Small intestine (tissue), 7 donors: ENCODE measurements around the gene PEX11G. TPM values are rescaled to one million over a fixed set of nuclear protein-coding genes. Genes with fewer than 3 reads are reported as not detected.

Experiments
- DNase-seq, 2 donors: peaks; one replicate each; pipeline versions ENCODE4 v3.0.0 to v3.0.0-alpha.2; 2013
- FAIRE-seq: peaks from 2 replicates; lab custom pipeline; 2012; peaks lifted over from hg19 to GRCh38; lab: Jason Lieb, UNC
- H3K27ac ChIP-seq, 3 donors: one replicate each; pipeline ENCODE4 v1.5.1; 2013; ENCODE audit warnings: low read length in 2 of 3, mild to moderate bottlenecking in 2 of 3, control low read depth in 1 of 3, inconsistent platforms in 1 of 3, low read depth in 1 of 3, moderate library complexity in 1 of 3
- H3K27me3 ChIP-seq, 3 donors: one replicate each; pipeline ENCODE4 v1.6.1; 2013; ENCODE audit warnings: low read length in 3 of 3, inconsistent platforms in 1 of 3; ENCODE audit not compliant: control insufficient read depth in 3 of 3, insufficient read depth in 3 of 3
- H3K36me3 ChIP-seq, 3 donors: one replicate each; pipeline ENCODE4 v1.6.1; 2013; ENCODE audit warnings: low read length in 3 of 3, inconsistent platforms in 1 of 3, low read depth in 1 of 3, mild to moderate bottlenecking in 1 of 3, moderate library complexity in 1 of 3; ENCODE audit not compliant: control insufficient read depth in 3 of 3, insufficient read depth in 2 of 3
- H3K4me1 ChIP-seq, 3 donors: one replicate each; pipeline ENCODE4 v1.6.1; 2013; ENCODE audit warnings: low read length in 2 of 3, inconsistent platforms in 1 of 3, low read depth in 1 of 3, mild to moderate bottlenecking in 1 of 3, moderate library complexity in 1 of 3; ENCODE audit not compliant: control insufficient read depth in 3 of 3, insufficient read depth in 2 of 3
- H3K4me3 ChIP-seq, 3 donors: one replicate each; pipeline ENCODE4 v1.5.1; 2013; ENCODE audit warnings: low read length in 3 of 3, control low read depth in 1 of 3, inconsistent platforms in 1 of 3, low read depth in 1 of 3, mild to moderate bottlenecking in 1 of 3, moderate library complexity in 1 of 3
- H3K9me3 ChIP-seq, 2 donors: one replicate each; pipeline ENCODE4 v1.6.1; 2013; ENCODE audit warnings: low read depth in 1 of 2, low read length in 1 of 2; ENCODE audit not compliant: control insufficient read depth in 2 of 2, insufficient read depth in 1 of 2
- WGBS, 3 donors: extraction: QIAGEN DNeasy Blood & Tissue Kit; methylation state at CpG; one replicate each; pipeline ENCODE4 v1.1.7; 2013; 5-methylcytosine and 5-hydroxymethylcytosine counted together
- polyA plus RNA-seq, 4 donors: library from polyadenylated mRNA; stranded (reverse) in 3 of 4; unstranded in 1 of 4; fragments of 200-250 nt in 3 of 4; fragments of 120-200 nt in 1 of 4; gene quantifications; one replicate each; pipeline versions ENCODE4 v1.2.1 to v1.2.3, GENCODE V29; 2013
- donor health status: healthy with polysubstance abuse.
- donor health status: control.
- donor health status: control.
- donor health status: Bipolar disorder and iron deficiency.
- donor health status: healthy.

Gene PEX11G
- polyA plus RNA-seq, 4 donors: 9.2 to 19.9 (median 14.4) TPM

DNA sequence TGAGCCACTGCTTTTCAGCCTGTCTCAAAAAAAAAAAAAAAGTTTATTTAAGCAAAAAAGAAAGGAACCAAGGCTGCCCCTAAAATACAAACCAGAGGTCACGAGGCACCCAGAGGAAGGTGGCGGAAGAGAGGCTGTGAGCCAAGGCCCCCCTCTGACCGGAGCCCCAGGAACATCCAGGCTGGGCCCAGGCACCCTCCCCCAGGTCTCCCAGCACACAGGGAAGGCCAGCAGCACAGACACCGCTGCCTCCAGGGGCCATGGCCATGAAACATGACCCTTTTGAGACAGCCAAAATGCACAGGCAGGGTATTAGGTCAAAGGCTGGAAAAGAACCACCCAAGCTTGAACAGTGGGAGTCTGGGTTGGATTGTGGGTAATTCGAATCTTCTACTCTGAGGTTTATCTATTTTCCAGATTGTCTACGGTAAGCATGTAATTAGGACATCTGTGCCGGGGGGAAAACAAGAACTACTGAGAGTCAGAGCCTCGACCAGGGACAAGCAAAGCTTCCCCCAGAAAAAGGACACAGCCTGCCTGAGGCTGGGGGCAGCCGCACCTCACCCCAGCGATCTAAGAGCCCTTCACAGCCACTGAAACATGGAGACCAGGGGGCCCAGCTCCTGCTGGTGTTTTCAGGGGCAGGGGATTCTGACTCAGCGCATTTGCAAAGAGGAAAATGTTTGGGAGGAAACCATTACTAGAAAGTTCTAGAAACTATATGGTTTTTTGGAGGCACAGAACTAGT is 8.4 kb downstream of the PEX11G start:
- peak overlapping the region in 1 of 3 donors; percentile 49 for H3K27ac ChIP-seq
- WGBS, 3 donors: 75 to 85% (median 83%) methylated on average over 11 of the region's 11 CpGs
- H3K9me3 ChIP-seq: no peaks in the 10 kb centered on the region
- peaks cover 0 to 17% (median 4%) of the 10 kb centered on the region in 3 donors for H3K4me1 ChIP-seq
- peaks cover 0 to 31% (median 0%) of the 10 kb centered on the region in 3 donors for H3K36me3 ChIP-seq
- FAIRE-seq (no peak), DNase-seq (no peak)
- H3K4me3 ChIP-seq: no peak overlapping the region
- no peaks in the 10 kb centered on the region for H3K27me3 ChIP-seq

DNA sequence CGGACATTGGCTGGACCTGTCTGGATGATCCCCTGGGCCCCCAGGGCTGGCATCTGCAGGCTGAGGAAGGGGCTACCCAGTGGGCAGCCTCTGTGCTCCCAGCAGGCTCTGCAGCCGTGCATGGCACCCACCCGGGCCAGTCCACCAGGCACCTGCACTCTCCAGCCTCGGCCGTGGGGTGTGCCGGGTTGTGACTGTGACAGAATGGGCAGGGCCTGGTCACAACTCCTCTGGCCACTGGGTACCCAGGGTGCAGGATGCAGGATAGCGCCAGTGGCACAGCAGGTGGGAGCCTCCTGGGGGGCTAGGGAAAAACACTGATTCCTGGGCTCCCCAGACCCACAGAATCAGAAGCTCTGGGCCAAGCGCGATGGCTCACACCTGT is 10.0 kb downstream of the PEX11G start:
- Histone ChIP-seq H3K9me3 (no peaks in the 10 kb centered on the region), H3K4me3 (no peak overlapping the region), H3K27me3 (no peaks in the 10 kb centered on the region), H3K4me1 (peaks cover 0 to 11% (median 4%) of the 10 kb centered on the region in 3 donors), H3K27ac (no peak overlapping the region), H3K36me3 (peaks cover 0 to 27% (median 0%) of the 10 kb centered on the region in 3 donors)
- 81 to 90% (median 88%) methylated on average over 9 of the region's 9 CpGs for WGBS, 3 donors
- FAIRE-seq (no peak), DNase-seq (no peak)

DNA sequence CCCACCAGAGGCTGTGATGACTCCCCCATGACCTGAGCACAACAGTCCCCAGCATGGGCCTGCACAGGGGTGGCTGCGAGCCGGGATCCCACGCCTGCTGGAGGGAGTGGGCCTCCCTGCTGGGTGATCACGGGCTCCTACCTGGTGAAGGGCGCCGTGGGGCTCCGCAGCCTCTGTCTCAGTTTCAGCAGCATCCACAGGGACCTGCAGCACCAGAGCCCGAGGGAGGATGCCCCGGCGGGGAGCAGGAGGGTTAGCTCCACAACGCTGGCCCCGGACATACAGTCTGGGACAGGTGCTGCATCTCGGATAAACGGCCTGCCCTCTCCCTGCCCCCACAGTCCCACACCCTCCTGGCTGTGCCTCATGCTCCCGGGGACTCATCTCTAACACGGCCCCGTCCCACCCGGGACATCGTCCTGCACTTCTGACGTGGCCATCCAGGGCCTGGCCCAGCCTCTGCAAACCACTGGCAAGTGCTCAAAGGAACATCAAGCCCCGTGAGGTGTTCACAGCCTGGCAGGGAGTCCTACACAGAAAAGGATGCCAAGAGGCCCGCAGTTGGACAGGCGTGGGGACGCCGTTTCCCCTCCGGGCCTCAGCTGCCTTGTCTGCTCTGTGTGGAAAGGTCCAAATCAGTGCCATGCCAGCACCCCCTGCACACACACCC is 10.5 kb downstream of the PEX11G start:
- no peak overlapping the region for H3K4me3 ChIP-seq
- H3K27me3 ChIP-seq: no peaks in the 10 kb centered on the region
- 76 to 79% (median 78%) methylated on average over 24 to 26 of the region's 26 CpGs for WGBS, 3 donors
- H3K27ac ChIP-seq: no peak overlapping the region
- DNase-seq (no peak), FAIRE-seq (no peak)
- peaks cover 0 to 26% (median 0%) of the 10 kb centered on the region in 3 donors for H3K36me3 ChIP-seq
- no peaks in the 10 kb centered on the region for H3K9me3 ChIP-seq
- H3K4me1 ChIP-seq: peaks cover 0 to 6% (median 2%) of the 10 kb centered on the region in 3 donors

DNA sequence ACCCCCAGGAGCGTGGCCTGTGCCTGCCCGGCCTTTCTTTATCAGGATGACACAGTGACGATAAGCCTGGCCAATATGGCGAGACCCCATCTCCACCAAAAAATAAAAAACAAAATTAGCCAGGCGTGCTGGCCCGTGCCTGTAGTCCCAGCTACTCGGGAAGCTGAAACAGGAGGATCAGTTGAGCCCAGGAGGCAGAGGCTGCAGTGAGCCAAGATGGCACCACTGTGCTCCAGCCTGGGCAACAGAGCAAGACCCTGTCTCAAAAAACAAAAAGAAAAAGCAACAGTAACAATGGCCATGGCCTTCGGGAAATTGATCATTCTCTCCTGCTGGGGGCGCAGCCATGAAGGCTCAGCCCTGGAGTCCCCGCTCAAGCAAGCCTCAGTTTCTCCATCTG is 11.1 kb downstream of the PEX11G start:
- Histone ChIP-seq H3K27me3 (no peaks in the 10 kb centered on the region), H3K4me1 (peaks cover 0 to 3% (median 0%) of the 10 kb centered on the region in 3 donors), H3K36me3 (peaks cover 0 to 31% (median 0%) of the 10 kb centered on the region in 3 donors), H3K9me3 (no peaks in the 10 kb centered on the region), H3K4me3 (no peak overlapping the region), H3K27ac (no peak overlapping the region)
- DNase-seq: no peak
- 83 to 91% (median 89%) methylated on average over 10 of the region's 10 CpGs for WGBS, 3 donors
- FAIRE-seq: no peak

DNA sequence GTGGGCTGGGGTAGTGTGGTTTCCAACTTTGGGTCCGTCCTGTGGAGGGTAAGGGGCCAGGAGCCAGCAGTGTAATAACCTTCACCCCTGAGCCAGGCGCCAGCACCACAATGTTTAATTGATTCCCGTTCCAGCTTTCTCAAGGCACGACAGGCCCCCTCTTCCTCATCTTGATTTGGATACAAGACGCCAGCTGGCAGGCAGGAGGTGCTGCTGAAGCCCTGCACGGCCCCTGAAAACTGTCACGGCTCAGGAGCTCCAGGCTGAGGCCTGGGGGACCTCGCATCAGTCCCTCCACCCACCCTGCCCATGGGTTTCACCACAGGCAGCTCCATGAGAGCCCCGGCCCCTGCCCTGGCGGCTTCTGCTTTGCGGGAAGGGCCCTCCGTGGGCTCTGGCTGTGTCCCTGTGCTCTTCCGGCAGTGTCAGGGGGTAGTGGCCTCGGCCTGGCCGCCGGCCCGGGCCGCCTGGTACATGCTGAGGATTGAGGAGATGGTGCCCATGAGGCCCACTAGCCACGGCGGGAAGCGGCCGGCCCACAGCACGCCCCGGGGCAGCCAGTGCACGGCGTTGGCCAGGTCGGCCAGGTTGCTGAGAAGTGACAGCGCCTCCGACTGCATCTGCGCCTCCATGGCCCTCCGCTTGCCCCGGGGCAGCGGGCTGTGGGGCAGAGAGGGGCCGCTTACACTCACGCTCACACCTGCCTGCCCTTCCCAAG is 11.9 kb downstream of the PEX11G start:
- 80 to 92% (median 84%) methylated on average over 23 to 35 of the region's 35 CpGs for WGBS, 3 donors
- Histone ChIP-seq H3K9me3 (no peaks in the 10 kb centered on the region), H3K27ac (no peak overlapping the region), H3K27me3 (no peaks in the 10 kb centered on the region), H3K4me3 (no peak overlapping the region), H3K36me3 (peaks cover 0 to 31% (median 1%) of the 10 kb centered on the region in 3 donors), H3K4me1 (no peaks in the 10 kb centered on the region)
- no peak for DNase-seq
- FAIRE-seq: no peak

DNA sequence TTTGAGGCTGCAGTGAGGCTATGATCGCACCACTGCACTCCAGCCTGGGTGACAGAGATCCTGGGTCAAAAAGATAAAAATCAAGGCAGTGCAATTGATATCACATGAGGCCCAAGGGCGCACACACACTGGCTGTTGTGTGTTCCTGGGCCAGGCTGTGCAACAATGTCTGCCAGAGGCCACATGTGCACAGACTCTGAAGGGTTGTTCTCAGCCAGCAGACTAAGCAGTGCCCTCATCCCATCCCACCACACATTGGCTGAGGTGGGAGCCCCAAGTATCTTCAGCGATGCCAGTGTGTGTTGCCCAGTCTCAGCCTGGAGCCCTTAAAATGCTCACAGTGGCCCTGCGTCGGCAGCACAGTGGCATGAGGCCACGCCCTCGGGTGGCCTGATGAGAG is 12.6 kb downstream of the PEX11G start:
- no peaks in the 10 kb centered on the region for H3K27me3 ChIP-seq
- no peaks in the 10 kb centered on the region for H3K9me3 ChIP-seq
- no peak overlapping the region for H3K4me3 ChIP-seq
- peaks cover 0 to 35% (median 3%) of the 10 kb centered on the region in 3 donors for H3K36me3 ChIP-seq
- DNase-seq: no peak
- 67 to 72% (median 71%) methylated on average over 7 of the region's 7 CpGs for WGBS, 3 donors
- no peak overlapping the region for H3K27ac ChIP-seq
- H3K4me1 ChIP-seq: no peaks in the 10 kb centered on the region
- no peak for FAIRE-seq

DNA sequence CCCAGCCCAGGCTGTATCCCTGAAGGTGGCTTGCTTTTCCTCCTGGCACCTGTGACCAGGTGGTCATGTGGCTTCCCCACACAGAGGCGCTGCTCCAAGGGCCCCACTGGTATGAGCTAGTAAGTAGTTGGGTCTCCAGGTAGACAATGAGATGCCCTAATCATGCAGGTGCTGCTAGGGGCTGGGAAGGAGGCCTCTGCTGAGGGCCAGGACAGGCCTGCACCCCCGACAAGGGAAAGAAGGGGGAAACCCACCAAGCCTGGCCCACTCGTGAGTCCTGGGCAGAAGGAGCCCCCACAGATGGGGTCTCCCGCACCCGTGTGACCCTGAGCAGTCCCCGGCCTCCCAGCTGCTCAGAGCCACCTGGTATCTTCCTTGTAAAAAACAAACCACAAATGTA is 13.2 kb downstream of the PEX11G start:
- no peak overlapping the region for H3K4me3 ChIP-seq
- 86 to 95% (median 93%) methylated on average over 5 to 6 of the region's 6 CpGs for WGBS, 3 donors
- DNase-seq (no peak), FAIRE-seq (no peak)
- no peaks in the 10 kb centered on the region for H3K4me1 ChIP-seq
- no peak overlapping the region for H3K27ac ChIP-seq
- H3K36me3 ChIP-seq: peaks cover 0 to 41% (median 3%) of the 10 kb centered on the region in 3 donors
- no peaks in the 10 kb centered on the region for H3K9me3 ChIP-seq
- H3K27me3 ChIP-seq: no peaks in the 10 kb centered on the region
